GM23338 (cell line): ENCODE measurements around the gene TMEM123. TPM values are rescaled to one million over a fixed set of nuclear protein-coding genes. Genes with fewer than 3 reads are reported as not detected.

Experiments used
- ATAC-seq: fragments of 200-7000 bp; cut with Tn5 transposase; 3 replicates; pipeline ENCODE4 v1.9.1; 2020
- DNase-seq: peaks from one replicate; pipeline ENCODE4 v3.0.0-alpha.2; 2015; ENCODE audit warnings: low spot score
- H2AFZ ChIP-seq: fragments of 200-600 bp; sonication (generic); 2 replicates; pipeline ENCODE4 v1.8.0; 2016; ENCODE audit warnings: antibody characterized with exemption, mild to moderate bottlenecking, moderate library complexity
- H3F3A ChIP-seq: fragments of 200-600 bp; sonication (generic); replicated peaks from 2 replicates; pipeline ENCODE4 v1.8.0; 2017; ENCODE audit warnings: antibody characterized with exemption, mixed run types, low read depth
- H3K27ac ChIP-seq: fragments of 200-600 bp; sonication (generic); 2 replicates; pipeline ENCODE4 v1.6.1; 2016; ENCODE audit warnings: low read depth
- H3K27me3 ChIP-seq: fragments of 200-600 bp; sonication (generic); 2 replicates; pipeline ENCODE4 v1.8.0; 2016; ENCODE audit warnings: mild to moderate bottlenecking, mixed run types, moderate library complexity; ENCODE audit not compliant: insufficient read depth
- H3K36me3 ChIP-seq: fragments of 200-600 bp; sonication (generic); 2 replicates; pipeline ENCODE4 v1.8.0; 2016; ENCODE audit warnings: mild to moderate bottlenecking; ENCODE audit not compliant: insufficient read depth
- H3K4me1 ChIP-seq: fragments of 200-600 bp; sonication (generic); 2 replicates; pipeline ENCODE4 v1.8.0; 2016; ENCODE audit warnings: mild to moderate bottlenecking, moderate library complexity; ENCODE audit not compliant: insufficient read depth
- H3K4me2 ChIP-seq: fragments of 200-600 bp; sonication (generic); 2 replicates; pipeline ENCODE4 v1.7.1; 2017; ENCODE audit warnings: mixed run types
- H3K4me3 ChIP-seq: fragments of 200-600 bp; sonication (generic); 2 replicates; pipeline ENCODE4 v1.6.1; 2016; ENCODE audit warnings: mixed run types
- H3K79me2 ChIP-seq: fragments of 200-600 bp; sonication (generic); replicated peaks from 2 replicates; pipeline ENCODE4 v1.8.0; 2017; ENCODE audit warnings: mild to moderate bottlenecking; ENCODE audit not compliant: insufficient read depth
- H3K9me2 ChIP-seq: fragments of 200-600 bp; sonication (generic); 2 replicates; pipeline ENCODE4 v1.8.0; 2017; ENCODE audit not compliant: insufficient read depth
- H4K20me1 ChIP-seq: fragments of 200-600 bp; sonication (generic); replicated peaks from 2 replicates; pipeline ENCODE4 v1.8.0; 2017; ENCODE audit warnings: mild to moderate bottlenecking; ENCODE audit not compliant: insufficient read depth
- H3K27ac Mint-ChIP-seq: 2 replicates; pipeline ENCODE4 v1.8.0; 2020; ENCODE audit warnings: inconsistent platforms, mild to moderate bottlenecking, moderate library complexity, mixed read lengths
- H3K27me3 Mint-ChIP-seq: 3 replicates; pipeline ENCODE4 v1.8.0; 2022; ENCODE audit warnings: low read depth, mild to moderate bottlenecking, moderate library complexity, mixed read lengths, inconsistent platforms; ENCODE audit not compliant: insufficient read depth, poor library complexity
- H3K36me3 Mint-ChIP-seq: 3 replicates; pipeline ENCODE4 v1.8.0; 2021; ENCODE audit warnings: low read depth, mild to moderate bottlenecking, inconsistent platforms, moderate library complexity, mixed read lengths
- H3K4me1 Mint-ChIP-seq: 3 replicates; pipeline ENCODE4 v1.8.0; 2020; ENCODE audit warnings: mild to moderate bottlenecking, inconsistent platforms, mixed read lengths
- H3K4me3 Mint-ChIP-seq: 3 replicates; pipeline ENCODE4 v1.8.0; 2021; ENCODE audit warnings: moderate library complexity, mild to moderate bottlenecking, inconsistent platforms, mixed read lengths
- H3K9me3 Mint-ChIP-seq: 3 replicates; pipeline ENCODE4 v1.8.0; 2020; ENCODE audit warnings: moderate library complexity, mild to moderate bottlenecking, inconsistent platforms, mixed read lengths
- CREB1 ChIP-seq: fragments of 250-450 bp; sonication (Bioruptor Pico); IDR thresholded peaks from 2 replicates; pipeline ENCODE4 v1.5.0; 2020; ENCODE audit warnings: low read depth, mild to moderate bottlenecking, moderate library complexity
- CTCF ChIP-seq, 2 experiments: fragments of 200-600 bp in 1 of 2; sonication (generic) in 1 of 2; conservative IDR thresholded peaks; 2 replicates each; pipeline versions ENCODE4 v1.5.1 to v1.6.1; 2016 to 2017; ENCODE audit warnings: antibody characterized with exemption in 2 of 2, low read depth in 2 of 2, mild to moderate bottlenecking in 2 of 2, moderate library complexity in 1 of 2
- ETS1 ChIP-seq: IDR thresholded peaks from 2 replicates; pipeline ENCODE4 v1.6.1; 2016; ENCODE audit warnings: antibody characterized with exemption
- EZH2 ChIP-seq: fragments of 200-600 bp; sonication (generic); IDR thresholded peaks from one replicate; pipeline ENCODE4 v1.8.0; 2017; ENCODE audit warnings: antibody characterized with exemption, mild to moderate bottlenecking, low read depth; ENCODE audit not compliant: unreplicated experiment
- EZH2phosphoT487 ChIP-seq: fragments of 200-600 bp; sonication (generic); IDR thresholded peaks from one replicate; pipeline ENCODE4 v1.8.1; 2018; ENCODE audit warnings: antibody characterized with exemption; ENCODE audit not compliant: unreplicated experiment
- JUNB ChIP-seq: IDR thresholded peaks from one replicate; pipeline ENCODE4 v1.6.1; 2016; ENCODE audit warnings: antibody characterized with exemption; ENCODE audit not compliant: unreplicated experiment
- NANOG ChIP-seq: IDR thresholded peaks from 2 replicates; pipeline ENCODE4 v1.6.1; 2016; ENCODE audit warnings: antibody characterized with exemption, borderline replicate concordance
- POLR2AphosphoS5 ChIP-seq: IDR thresholded peaks from 2 replicates; pipeline ENCODE4 v1.6.1; 2016; ENCODE audit warnings: antibody characterized with exemption, low read depth
- REST ChIP-seq: IDR thresholded peaks from one replicate; pipeline ENCODE4 v1.6.1; 2018; ENCODE audit warnings: antibody characterized with exemption; ENCODE audit not compliant: unreplicated experiment
- STAT1 ChIP-seq: IDR thresholded peaks from one replicate; pipeline ENCODE4 v1.6.1; 2016; ENCODE audit warnings: antibody characterized with exemption; ENCODE audit not compliant: unreplicated experiment
- ZNF114 ChIP-seq: fragments of 250-450 bp; sonication (Bioruptor Pico); IDR thresholded peaks from 2 replicates; pipeline ENCODE4 v1.5.0; 2020; ENCODE audit warnings: mild to moderate bottlenecking, moderate library complexity
- ZNF331 ChIP-seq: fragments of 250-450 bp; sonication (Bioruptor Pico); IDR thresholded peaks from 2 replicates; pipeline ENCODE4 v1.5.0; 2020; ENCODE audit warnings: low read depth, mild to moderate bottlenecking, moderate library complexity
- polyA plus RNA-seq: library from polyadenylated mRNA; unstranded; fragments of >200 nt; fragmentation: Nextera tagmentation; extraction: Ambion mirVana; gene quantifications from 2 replicates; pipeline ENCODE4 v1.2.1, GENCODE V29; 2016
- total RNA-seq: library from RNA; depleted of rRNA; stranded (reverse); fragments of >200 nt; shearing (Covaris generic); gene quantifications from 2 replicates; pipeline ENCODE4 v1.2.3, GENCODE V29; 2014
- TF ChIP-seq, protein P1 (sequence below): fragments of 250-450 bp; sonication (Bioruptor Pico); IDR thresholded peaks from 2 replicates; pipeline ENCODE4 v1.5.0; 2020; ENCODE audit warnings: mild to moderate bottlenecking, moderate library complexity

Gene TMEM123
- total and polyA plus RNA-seq, 2 experiments from 2014 or later, result 44.1 to 61.0 TPM

- Histone ChIP-seq H2AFZ (no peak overlapping the region), H3K4me2 (no peak overlapping the region), H3K4me3 (no peak overlapping the region), H4K20me1 (no peaks in the 10 kb centered on the region), H3K27me3 (peaks cover 25% of the 10 kb centered on the region), H3K79me2 (no peaks in the 10 kb centered on the region), H3F3A (no peaks in the 10 kb centered on the region), H3K4me1 (peaks cover 13% of the 10 kb centered on the region), H3K27ac (no peak overlapping the region), H3K9me2 (no peaks in the 10 kb centered on the region), H3K36me3 (no peaks in the 10 kb centered on the region)
- Mint-ChIP-seq H3K36me3 (no peaks in the 10 kb centered on the region), H3K9me3 (no peaks in the 10 kb centered on the region), H3K27ac (no peak overlapping the region), H3K4me3 (no peak overlapping the region), H3K4me1 (peaks cover 22% of the 10 kb centered on the region), H3K27me3 (peaks cover 6% of the 10 kb centered on the region)
- DNase-seq (no peak), ATAC-seq (no peak)
- no peak for TF ChIP-seq NANOG
- TF ChIP-seq REST, result no peak
- no peak for TF ChIP-seq CTCF (conservative IDR thresholded peaks at IDR 0.05; ENCODE audit: low read depth in 2 of 2)
- no peak for TF ChIP-seq JUNB
- TF ChIP-seq EZH2, result no peak
- no peak for TF ChIP-seq ETS1
- TF ChIP-seq STAT1, result no peak
- no peak for TF ChIP-seq POLR2AphosphoS5
- no peak for TF ChIP-seq EZH2phosphoT487
- TF ChIP-seq, protein P1, sequence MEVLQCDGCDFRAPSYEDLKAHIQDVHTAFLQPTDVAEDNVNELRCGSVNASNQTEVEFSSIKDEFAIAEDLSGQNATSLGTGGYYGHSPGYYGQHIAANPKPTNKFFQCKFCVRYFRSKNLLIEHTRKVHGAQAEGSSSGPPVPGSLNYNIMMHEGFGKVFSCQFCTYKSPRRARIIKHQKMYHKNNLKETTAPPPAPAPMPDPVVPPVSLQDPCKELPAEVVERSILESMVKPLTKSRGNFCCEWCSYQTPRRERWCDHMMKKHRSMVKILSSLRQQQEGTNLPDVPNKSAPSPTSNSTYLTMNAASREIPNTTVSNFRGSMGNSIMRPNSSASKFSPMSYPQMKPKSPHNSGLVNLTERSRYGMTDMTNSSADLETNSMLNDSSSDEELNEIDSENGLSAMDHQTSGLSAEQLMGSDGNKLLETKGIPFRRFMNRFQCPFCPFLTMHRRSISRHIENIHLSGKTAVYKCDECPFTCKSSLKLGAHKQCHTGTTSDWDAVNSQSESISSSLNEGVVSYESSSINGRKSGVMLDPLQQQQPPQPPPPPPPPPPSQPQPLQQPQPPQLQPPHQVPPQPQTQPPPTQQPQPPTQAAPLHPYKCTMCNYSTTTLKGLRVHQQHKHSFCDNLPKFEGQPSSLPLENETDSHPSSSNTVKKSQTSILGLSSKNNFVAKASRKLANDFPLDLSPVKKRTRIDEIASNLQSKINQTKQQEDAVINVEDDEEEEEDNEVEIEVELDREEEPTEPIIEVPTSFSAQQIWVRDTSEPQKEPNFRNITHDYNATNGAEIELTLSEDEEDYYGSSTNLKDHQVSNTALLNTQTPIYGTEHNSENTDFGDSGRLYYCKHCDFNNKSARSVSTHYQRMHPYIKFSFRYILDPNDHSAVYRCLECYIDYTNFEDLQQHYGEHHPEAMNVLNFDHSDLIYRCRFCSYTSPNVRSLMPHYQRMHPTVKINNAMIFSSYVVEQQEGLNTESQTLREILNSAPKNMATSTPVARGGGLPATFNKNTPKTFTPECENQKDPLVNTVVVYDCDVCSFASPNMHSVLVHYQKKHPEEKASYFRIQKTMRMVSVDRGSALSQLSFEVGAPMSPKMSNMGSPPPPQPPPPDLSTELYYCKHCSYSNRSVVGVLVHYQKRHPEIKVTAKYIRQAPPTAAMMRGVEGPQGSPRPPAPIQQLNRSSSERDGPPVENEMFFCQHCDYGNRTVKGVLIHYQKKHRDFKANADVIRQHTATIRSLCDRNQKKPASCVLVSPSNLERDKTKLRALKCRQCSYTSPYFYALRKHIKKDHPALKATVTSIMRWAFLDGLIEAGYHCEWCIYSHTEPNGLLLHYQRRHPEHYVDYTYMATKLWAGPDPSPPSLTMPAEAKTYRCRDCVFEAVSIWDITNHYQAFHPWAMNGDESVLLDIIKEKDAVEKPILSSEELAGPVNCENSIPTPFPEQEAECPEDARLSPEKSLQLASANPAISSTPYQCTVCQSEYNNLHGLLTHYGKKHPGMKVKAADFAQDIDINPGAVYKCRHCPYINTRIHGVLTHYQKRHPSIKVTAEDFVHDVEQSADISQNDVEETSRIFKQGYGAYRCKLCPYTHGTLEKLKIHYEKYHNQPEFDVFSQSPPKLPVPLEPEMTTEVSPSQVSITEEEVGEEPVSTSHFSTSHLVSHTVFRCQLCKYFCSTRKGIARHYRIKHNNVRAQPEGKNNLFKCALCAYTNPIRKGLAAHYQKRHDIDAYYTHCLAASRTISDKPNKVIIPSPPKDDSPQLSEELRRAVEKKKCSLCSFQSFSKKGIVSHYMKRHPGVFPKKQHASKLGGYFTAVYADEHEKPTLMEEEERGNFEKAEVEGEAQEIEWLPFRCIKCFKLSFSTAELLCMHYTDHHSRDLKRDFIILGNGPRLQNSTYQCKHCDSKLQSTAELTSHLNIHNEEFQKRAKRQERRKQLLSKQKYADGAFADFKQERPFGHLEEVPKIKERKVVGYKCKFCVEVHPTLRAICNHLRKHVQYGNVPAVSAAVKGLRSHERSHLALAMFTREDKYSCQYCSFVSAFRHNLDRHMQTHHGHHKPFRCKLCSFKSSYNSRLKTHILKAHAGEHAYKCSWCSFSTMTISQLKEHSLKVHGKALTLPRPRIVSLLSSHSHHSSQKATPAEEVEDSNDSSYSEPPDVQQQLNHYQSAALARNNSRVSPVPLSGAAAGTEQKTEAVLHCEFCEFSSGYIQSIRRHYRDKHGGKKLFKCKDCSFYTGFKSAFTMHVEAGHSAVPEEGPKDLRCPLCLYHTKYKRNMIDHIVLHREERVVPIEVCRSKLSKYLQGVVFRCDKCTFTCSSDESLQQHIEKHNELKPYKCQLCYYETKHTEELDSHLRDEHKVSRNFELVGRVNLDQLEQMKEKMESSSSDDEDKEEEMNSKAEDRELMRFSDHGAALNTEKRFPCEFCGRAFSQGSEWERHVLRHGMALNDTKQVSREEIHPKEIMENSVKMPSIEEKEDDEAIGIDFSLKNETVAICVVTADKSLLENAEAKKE (CRISPR knock-in tag), result no peak
- no peak for TF ChIP-seq ZNF114
- no peak for TF ChIP-seq CREB1 (CRISPR knock-in tag)
- TF ChIP-seq ZNF331 (CRISPR knock-in tag), result no peak
Observed at GRCh38 chr11:102458548-102458947, 6.0 kb upstream of the TMEM123 start.
